Mucosa of descending colon (tissue), 3 donors: Measurements from ENCODE around the gene CARD11. TPM values are rescaled to one million over a fixed set of nuclear protein-coding genes. Genes with fewer than 3 reads are reported as not detected.

Experiments used
- ATAC-seq: fragments of 200-7000 bp; cut with Tn5 transposase; one replicate; pipeline ENCODE4 v1.9.1; 2020; ENCODE audit warnings: mild to moderate bottlenecking, moderate library complexity
- DNase-seq, 3 donors: peaks; one replicate each; pipeline ENCODE4 v3.0.0-alpha.2; 2020
- H3K36me3 ChIP-seq: fragments of 200-600 bp; one replicate; pipeline ENCODE4 v1.8.0; 2021; ENCODE audit warnings: low read depth, mild to moderate bottlenecking
- H3K4me1 ChIP-seq: fragments of 200-600 bp; one replicate; pipeline ENCODE4 v1.8.0; 2021; ENCODE audit warnings: low read depth, mild to moderate bottlenecking
- H3K4me3 ChIP-seq: fragments of 200-600 bp; one replicate; pipeline ENCODE4 v1.8.0; 2021; ENCODE audit warnings: mild to moderate bottlenecking
- H3K9me3 ChIP-seq: fragments of 200-600 bp; one replicate; pipeline ENCODE4 v1.8.0; 2021; ENCODE audit warnings: mild to moderate bottlenecking
- CTCF ChIP-seq: fragments of 200-600 bp; IDR thresholded peaks from one replicate; pipeline ENCODE4 v1.8.0; 2022; ENCODE audit warnings: antibody characterized with exemption, mild to moderate bottlenecking
- intact Hi-C, 2 donors: fragments of 100-400 bp; cut with DNase I in 1 of 2; cut with micrococcal nuclease in 1 of 2; formaldehyde crosslinking; loops; one replicate each; pipeline versions ENCODE4 v1.11.0 to v1.11.1; 2022; cut with DNase I, micrococcal nuclease
- total RNA-seq, 3 donors: library from RNA; stranded (reverse); fragmentation: NEBNext Ultra II Directional in 2 of 3; extraction: Animal tissue kit (Norgen Biotek cat#: 25700) in 2 of 3; gene quantifications; one replicate each; pipeline versions ENCODE4 v1.2.1 to v1.2.4, GENCODE V29; 2021 to 2023
- donor health status: DM: no; HTN: no; CAD: no; lungs with moderate emphysema.
- donor health status: DM: no; HTN: no; CAD: no.
- donor health status: DM: no; HTN: yes; CAD: no.

Gene CARD11
- total RNA-seq, 3 donors from 2014 or later: 1.6 to 3.2 (median 3.2) TPM

- Histone ChIP-seq H3K4me1 (no peaks in the 10 kb centered on the region), H3K4me3 (no peak overlapping the region), H3K36me3 (no peaks in the 10 kb centered on the region), H3K9me3 (no peaks in the 10 kb centered on the region)
- ATAC-seq: no peak
- TF ChIP-seq CTCF: no peak
- DNase-seq: no peak
- intact Hi-C loops: no loop called here
These were observed 35.3 kb downstream of the CARD11 start for GRCh38 chr7:3008386-3008785.

- Histone ChIP-seq H3K4me1 (no peaks in the 10 kb centered on the region), H3K9me3 (no peaks in the 10 kb centered on the region), H3K4me3 (no peak overlapping the region), H3K36me3 (no peaks in the 10 kb centered on the region)
- ATAC-seq: no peak
- no peak for TF ChIP-seq CTCF
- DNase-seq: no peak
- intact Hi-C loops: no loop called here
These were observed 36.0 kb downstream of the CARD11 start for GRCh38 chr7:3007696-3008095.

GRCh38 chr7:3005257-3005656 is 38.4 kb downstream of the CARD11 start:
- DNase-seq (no peak), ATAC-seq (no peak)
- Histone ChIP-seq H3K4me3 (no peak overlapping the region), H3K9me3 (no peaks in the 10 kb centered on the region), H3K36me3 (no peaks in the 10 kb centered on the region), H3K4me1 (no peaks in the 10 kb centered on the region)
- no peak for TF ChIP-seq CTCF
- intact Hi-C loops: no loop called here

GRCh38 chr7:3003936-3004335 is 39.7 kb downstream of the CARD11 start:
- intact Hi-C loops: no loop called here
- DNase-seq (no peak), ATAC-seq (no peak)
- Histone ChIP-seq H3K9me3 (no peaks in the 10 kb centered on the region), H3K36me3 (no peaks in the 10 kb centered on the region), H3K4me3 (no peak overlapping the region), H3K4me1 (peaks cover 4% of the 10 kb centered on the region)
- TF ChIP-seq CTCF: no peak

- Histone ChIP-seq H3K4me3 (no peak overlapping the region), H3K4me1 (peaks cover 6% of the 10 kb centered on the region), H3K9me3 (no peaks in the 10 kb centered on the region), H3K36me3 (no peaks in the 10 kb centered on the region)
- no peak for TF ChIP-seq CTCF
- DNase-seq: no peak
- intact Hi-C loops: no loop called here
- ATAC-seq: no peak
These were observed 41.0 kb downstream of the CARD11 start for GRCh38 chr7:3002631-3003030.

GRCh38 chr7:3000566-3000965 is 43.1 kb downstream of the CARD11 start:
- H3K4me3 ChIP-seq: no peak overlapping the region
- TF ChIP-seq CTCF: no peak
- ATAC-seq (no peak), DNase-seq (no peak)
- peaks cover 6% of the 10 kb centered on the region for H3K4me1 ChIP-seq
- no peaks in the 10 kb centered on the region for H3K36me3 ChIP-seq
- H3K9me3 ChIP-seq: no peaks in the 10 kb centered on the region
- intact Hi-C loops: no loop called here
